Neural progenitor cell (in vitro differentiated cells): ENCODE data around the gene STN1. TPM values are rescaled to one million over a fixed set of nuclear protein-coding genes. Genes with fewer than 3 reads are reported as not detected.

Experiments
- DNase-seq: peaks from one replicate; pipeline ENCODE4 v3.0.0-alpha.2; 2016; ENCODE audit warnings: low spot score
- H2AFZ ChIP-seq: fragments of 200-600 bp; sonication (generic); replicated peaks from 2 replicates; pipeline ENCODE4 v1.6.1; 2016; ENCODE audit warnings: antibody characterized with exemption
- H3F3A ChIP-seq: fragments of 200-600 bp; sonication (generic); 2 replicates; pipeline ENCODE4 v1.6.1; 2016; ENCODE audit warnings: antibody characterized with exemption, low read depth
- H3K27ac ChIP-seq: fragments of 200-600 bp; sonication (generic); 2 replicates; pipeline ENCODE4 v1.5.1; 2016; ENCODE audit warnings: mild to moderate bottlenecking
- H3K27me3 ChIP-seq: fragments of 200-600 bp; sonication (generic); 2 replicates; pipeline ENCODE4 v1.6.1; 2016; ENCODE audit warnings: mild to moderate bottlenecking, moderate library complexity
- H3K36me3 ChIP-seq: fragments of 200-600 bp; sonication (generic); 2 replicates; pipeline ENCODE4 v1.5.1; 2016
- H3K4me1 ChIP-seq: fragments of 200-600 bp; sonication (generic); 2 replicates; pipeline ENCODE4 v1.6.1; 2016; ENCODE audit warnings: mixed run types
- H3K4me2 ChIP-seq: fragments of 200-600 bp; sonication (generic); 2 replicates; pipeline ENCODE4 v1.6.1; 2016
- H3K4me3 ChIP-seq: fragments of 200-600 bp; sonication (generic); 2 replicates; pipeline ENCODE4 v1.5.1; 2016
- H3K79me2 ChIP-seq: fragments of 200-600 bp; sonication (generic); 2 replicates; pipeline ENCODE4 v1.6.1; 2016; ENCODE audit warnings: low read depth
- H3K9ac ChIP-seq: fragments of 200-600 bp; sonication (generic); 2 replicates; pipeline ENCODE4 v1.6.1; 2016
- H3K9me3 ChIP-seq: fragments of 200-600 bp; sonication (generic); 2 replicates; pipeline ENCODE4 v1.5.1; 2016; ENCODE audit warnings: low read depth
- H4K20me1 ChIP-seq: fragments of 200-600 bp; sonication (generic); 2 replicates; pipeline ENCODE4 v1.6.1; 2016; ENCODE audit warnings: low read depth
- H3K27ac Mint-ChIP-seq: 3 replicates; pipeline ENCODE4 v1.8.0; 2021; ENCODE audit warnings: mixed read lengths
- H3K27me3 Mint-ChIP-seq: 2 replicates; pipeline ENCODE4 v1.8.0; 2022; ENCODE audit warnings: low read depth, mild to moderate bottlenecking, inconsistent platforms, moderate library complexity, mixed read lengths; ENCODE audit not compliant: insufficient read depth
- H3K36me3 Mint-ChIP-seq: 3 replicates; pipeline ENCODE4 v1.8.0; 2021; ENCODE audit warnings: mixed read lengths
- H3K4me1 Mint-ChIP-seq: 3 replicates; pipeline ENCODE4 v1.8.0; 2021; ENCODE audit warnings: mixed read lengths
- H3K4me3 Mint-ChIP-seq: 3 replicates; pipeline ENCODE4 v1.8.0; 2021; ENCODE audit warnings: mild to moderate bottlenecking, moderate library complexity, mixed read lengths
- H3K9me3 Mint-ChIP-seq: 3 replicates; pipeline ENCODE4 v1.8.0; 2020; ENCODE audit warnings: mixed read lengths
- EZH2 ChIP-seq: fragments of 200-600 bp; sonication (generic); IDR thresholded peaks from 2 replicates; pipeline ENCODE4 v1.6.1; 2017; ENCODE audit warnings: antibody characterized with exemption, mild to moderate bottlenecking, moderate library complexity
- EZH2phosphoT487 ChIP-seq: fragments of 200-600 bp; sonication (generic); IDR thresholded peaks from 2 replicates; pipeline ENCODE4 v1.6.1; 2017; ENCODE audit warnings: antibody characterized with exemption
- total RNA-seq: library from RNA; depleted of rRNA; stranded (reverse); fragments of >200 nt; gene quantifications from 2 replicates; pipeline ENCODE4 v1.2.3, GENCODE V29; 2015; ENCODE audit warnings: low replicate concordance
- TF ChIP-seq, protein P1 (sequence below): fragments of 200-600 bp; sonication (generic); IDR thresholded peaks from 2 replicates; pipeline ENCODE4 v1.5.1; 2017; ENCODE audit warnings: antibody characterized with exemption, mild to moderate bottlenecking

The STN1 gene
- total RNA-seq, 1 donor from 2014 or later, result 32.0 TPM

DNA sequence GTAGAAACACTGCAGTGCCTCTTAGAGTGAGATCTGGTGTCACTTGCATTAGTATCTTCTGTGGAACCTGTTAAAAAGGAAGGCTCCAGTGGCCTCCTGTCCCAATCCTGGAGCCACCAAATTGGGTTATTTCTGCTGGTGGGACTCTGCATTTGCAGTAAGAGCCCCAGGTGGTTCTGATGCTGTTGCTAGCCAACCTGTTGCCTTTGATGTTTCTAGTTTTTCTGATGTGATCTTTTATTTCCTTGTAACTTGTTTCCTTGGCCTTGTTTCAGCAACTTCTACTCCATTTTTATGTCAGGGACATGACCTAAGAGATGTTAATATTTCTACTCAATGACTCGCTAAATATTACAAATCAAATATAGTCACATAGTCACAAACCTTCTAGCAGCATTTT lies 12.5 kb upstream of the STN1 start:
- Mint-ChIP-seq H3K36me3 (no peaks in the 10 kb centered on the region), H3K4me3 (no peak overlapping the region), H3K4me1 (peaks cover 7% of the 10 kb centered on the region), H3K9me3 (no peaks in the 10 kb centered on the region), H3K27me3 (peaks cover 2% of the 10 kb centered on the region), H3K27ac (no peak overlapping the region)
- Histone ChIP-seq H3K36me3 (no peaks in the 10 kb centered on the region), H2AFZ (no peak overlapping the region), H3K4me3 (no peak overlapping the region), H3K4me1 (peaks cover 6% of the 10 kb centered on the region), H3K27ac (no peak overlapping the region), H3K9ac (no peak overlapping the region), H4K20me1 (no peaks in the 10 kb centered on the region), H3K9me3 (no peaks in the 10 kb centered on the region), H3K79me2 (no peaks in the 10 kb centered on the region), H3K27me3 (no peaks in the 10 kb centered on the region), H3K4me2 (no peak overlapping the region), H3F3A (no peaks in the 10 kb centered on the region)
- TF ChIP-seq EZH2phosphoT487, result no peak
- TF ChIP-seq EZH2, result no peak
- TF ChIP-seq, protein P1, sequence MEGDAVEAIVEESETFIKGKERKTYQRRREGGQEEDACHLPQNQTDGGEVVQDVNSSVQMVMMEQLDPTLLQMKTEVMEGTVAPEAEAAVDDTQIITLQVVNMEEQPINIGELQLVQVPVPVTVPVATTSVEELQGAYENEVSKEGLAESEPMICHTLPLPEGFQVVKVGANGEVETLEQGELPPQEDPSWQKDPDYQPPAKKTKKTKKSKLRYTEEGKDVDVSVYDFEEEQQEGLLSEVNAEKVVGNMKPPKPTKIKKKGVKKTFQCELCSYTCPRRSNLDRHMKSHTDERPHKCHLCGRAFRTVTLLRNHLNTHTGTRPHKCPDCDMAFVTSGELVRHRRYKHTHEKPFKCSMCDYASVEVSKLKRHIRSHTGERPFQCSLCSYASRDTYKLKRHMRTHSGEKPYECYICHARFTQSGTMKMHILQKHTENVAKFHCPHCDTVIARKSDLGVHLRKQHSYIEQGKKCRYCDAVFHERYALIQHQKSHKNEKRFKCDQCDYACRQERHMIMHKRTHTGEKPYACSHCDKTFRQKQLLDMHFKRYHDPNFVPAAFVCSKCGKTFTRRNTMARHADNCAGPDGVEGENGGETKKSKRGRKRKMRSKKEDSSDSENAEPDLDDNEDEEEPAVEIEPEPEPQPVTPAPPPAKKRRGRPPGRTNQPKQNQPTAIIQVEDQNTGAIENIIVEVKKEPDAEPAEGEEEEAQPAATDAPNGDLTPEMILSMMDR, result no peak
- DNase-seq, result no peak

DNA sequence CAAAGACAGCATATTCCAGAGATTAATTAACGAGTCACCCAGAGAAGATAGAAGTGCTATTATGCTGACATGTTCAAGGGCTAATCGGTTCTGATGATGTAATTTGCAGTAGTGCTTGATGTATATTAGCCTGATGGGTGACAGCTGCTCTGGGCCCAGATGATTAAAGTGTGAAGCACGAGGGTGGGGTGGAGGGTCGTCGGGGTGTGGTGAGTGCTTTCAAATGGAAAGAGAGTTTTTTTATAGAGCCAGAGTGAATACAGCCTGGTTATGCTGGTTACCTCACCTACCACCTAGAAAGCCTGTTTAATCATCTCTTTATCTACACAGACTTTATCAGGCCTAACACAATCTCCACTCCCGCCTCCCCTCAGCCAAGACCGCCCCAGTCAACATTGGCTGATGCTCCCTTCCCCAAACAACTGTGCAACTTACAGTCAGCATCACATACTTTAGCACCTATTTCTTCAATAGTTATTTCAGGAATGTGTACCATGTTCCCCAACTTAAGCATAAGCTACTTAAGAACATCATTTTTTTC lies 11.5 kb upstream of the STN1 start:
- Mint-ChIP-seq H3K27me3 (peaks cover 2% of the 10 kb centered on the region), H3K36me3 (no peaks in the 10 kb centered on the region), H3K4me1 (peaks cover 7% of the 10 kb centered on the region), H3K4me3 (no peak overlapping the region), H3K9me3 (no peaks in the 10 kb centered on the region), H3K27ac (no peak overlapping the region)
- H3K36me3 ChIP-seq, result no peaks in the 10 kb centered on the region
- H4K20me1 ChIP-seq, result no peaks in the 10 kb centered on the region
- TF ChIP-seq, protein P1, result no peak
- TF ChIP-seq EZH2 (no peak), EZH2phosphoT487 (no peak)
- H3K27ac ChIP-seq, result no peak overlapping the region
- no peak overlapping the region for H3K9ac ChIP-seq
- H3K4me2 ChIP-seq, result no peak overlapping the region
- H3F3A ChIP-seq, result no peaks in the 10 kb centered on the region
- no peak overlapping the region for H2AFZ ChIP-seq
- no peaks in the 10 kb centered on the region for H3K27me3 ChIP-seq
- H3K9me3 ChIP-seq, result no peaks in the 10 kb centered on the region
- H3K4me1 ChIP-seq, result peaks cover 6% of the 10 kb centered on the region
- DNase-seq, result no peak
- no peak overlapping the region for H3K4me3 ChIP-seq
- no peaks in the 10 kb centered on the region for H3K79me2 ChIP-seq

DNA sequence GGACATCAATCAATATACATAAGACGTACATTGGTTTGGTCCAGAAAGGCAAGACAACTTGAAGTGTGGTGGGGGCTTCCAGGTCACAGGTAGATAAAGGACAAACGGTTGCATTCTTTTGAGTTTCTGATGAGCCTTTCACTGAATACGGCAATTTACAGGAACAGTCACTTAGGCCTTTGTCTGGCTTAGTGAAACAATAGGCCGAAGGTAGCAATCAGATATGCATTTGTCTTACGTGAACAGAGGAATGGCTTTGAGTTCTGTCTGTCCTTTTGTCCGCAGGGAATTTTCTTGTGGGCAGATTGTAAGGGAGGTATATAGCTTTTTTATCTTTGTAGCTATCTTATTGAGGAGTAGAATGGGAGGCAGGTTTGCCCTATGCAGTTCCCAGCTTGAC lies 10.8 kb upstream of the STN1 start:
- Mint-ChIP-seq H3K9me3 (no peaks in the 10 kb centered on the region), H3K4me3 (no peak overlapping the region)

More for the DNA sequence above, 10.8 kb upstream of the STN1 start:
- no peak overlapping the region for H2AFZ ChIP-seq
- H3K4me1 ChIP-seq, result peaks cover 6% of the 10 kb centered on the region
- H3K36me3 ChIP-seq, result no peaks in the 10 kb centered on the region
- H3K4me2 ChIP-seq, result no peak overlapping the region
- peaks cover 2% of the 10 kb centered on the region for H3K27me3 Mint-ChIP-seq
- no peaks in the 10 kb centered on the region for H3F3A ChIP-seq
- no peaks in the 10 kb centered on the region for H3K79me2 ChIP-seq
- DNase-seq, result no peak
- no peaks in the 10 kb centered on the region for H3K27me3 ChIP-seq
- H3K4me1 Mint-ChIP-seq, result peaks cover 7% of the 10 kb centered on the region
- H3K9me3 ChIP-seq, result no peaks in the 10 kb centered on the region
- TF ChIP-seq EZH2 (no peak), EZH2phosphoT487 (no peak)
- TF ChIP-seq, protein P1, result no peak
- no peak overlapping the region for H3K27ac Mint-ChIP-seq
- H3K36me3 Mint-ChIP-seq, result no peaks in the 10 kb centered on the region
- no peaks in the 10 kb centered on the region for H4K20me1 ChIP-seq
- H3K9ac ChIP-seq, result no peak overlapping the region
- no peak overlapping the region for H3K27ac ChIP-seq
- H3K4me3 ChIP-seq, result no peak overlapping the region
